ENCODE data around the gene GRM4. TPM values are rescaled to one million over a fixed set of nuclear protein-coding genes. Genes with fewer than 3 reads are reported as not detected.

GRM4 gene
- total RNA-seq, 1 experiment from 2014 or later, result 0.41 TPM

GRCh38 chr6:34065466-34066217 lies 80.2 kb downstream of the GRM4 start:
- CTCF ChIA-PET, result interaction anchor here (1.2 kb wide), 1 partner anchor 10 kb away, joined by 6 read pairs; no protein-coding TSS in a partner anchor
- Histone ChIP-seq H3K4me3 (ENCODE audit: low read depth, low read length, poor library complexity, severe bottlenecking) (no peak overlapping the region), H3K36me3 (ENCODE audit: insufficient read depth, low read length, poor library complexity, severe bottlenecking) (no peaks in the 10 kb centered on the region), H3K27me3 (replicated peaks; ENCODE audit: insufficient read depth, low read depth, low read length, poor library complexity) (peaks cover 8% of the 10 kb centered on the region), H3K9me3 (ENCODE audit: low read depth, low read length, poor library complexity, severe bottlenecking) (no peaks in the 10 kb centered on the region), H3K27ac (ENCODE audit: low read depth, low read length, poor library complexity, severe bottlenecking) (no peak overlapping the region), H3K4me1 (ENCODE audit: insufficient read depth, low read length, poor library complexity, severe bottlenecking) (no peaks in the 10 kb centered on the region)
- BruUV-seq (replicated peaks), result no TSS peak
- POLR2A ChIA-PET (ENCODE audit: low non-redundant PET), result no interaction called here
- intact Hi-C loops (cut with micrococcal nuclease; ENCODE audit: unreplicated experiment), result no loop called here
- TF ChIP-seq CTCF (conservative IDR thresholded peaks at IDR 0.05; ENCODE audit: low read depth, low read length) (no peak), EZH2 (IDR thresholded peaks at IDR 0.05; ENCODE audit: borderline replicate concordance, low read depth, low read length, poor library complexity, severe bottlenecking) (no peak)
- DNase-seq (ENCODE audit: low spot score), result peak; percentile 35

DNA sequence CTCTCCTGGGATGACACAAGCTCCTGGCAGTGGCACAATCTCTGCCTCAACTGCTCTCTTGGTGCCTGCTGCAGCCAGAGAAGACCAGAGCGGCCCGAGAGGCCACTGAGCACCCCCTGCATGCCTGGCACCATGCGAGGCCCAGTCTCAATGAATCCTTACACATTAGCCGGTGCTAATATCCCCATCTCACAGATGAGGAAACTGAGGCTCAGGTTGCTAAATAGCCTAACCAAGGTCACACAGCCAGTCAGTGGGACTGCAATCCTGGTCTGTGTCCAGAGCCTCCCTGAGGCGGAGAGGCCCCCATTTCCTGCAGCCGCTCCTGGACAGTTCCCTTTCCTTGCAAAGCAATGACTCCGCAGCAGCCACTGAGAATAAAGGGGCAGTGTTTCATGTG lies 81.2 kb downstream of the GRM4 start:
- no peaks in the 10 kb centered on the region for H3K4me1 ChIP-seq (ENCODE audit: insufficient read depth, low read length, poor library complexity, severe bottlenecking)
- intact Hi-C loops (cut with micrococcal nuclease; ENCODE audit: unreplicated experiment), result no loop called here
- H3K27ac ChIP-seq (ENCODE audit: low read depth, low read length, poor library complexity, severe bottlenecking), result no peak overlapping the region
- BruUV-seq (replicated peaks), result no TSS peak
- H3K9me3 ChIP-seq (ENCODE audit: low read depth, low read length, poor library complexity, severe bottlenecking), result no peaks in the 10 kb centered on the region
- ChIA-PET POLR2A (ENCODE audit: low non-redundant PET) (no interaction called here), CTCF (no interaction called here)
- peaks cover 8% of the 10 kb centered on the region for H3K27me3 ChIP-seq (replicated peaks; ENCODE audit: insufficient read depth, low read depth, low read length, poor library complexity)
- TF ChIP-seq EZH2 (IDR thresholded peaks at IDR 0.05; ENCODE audit: borderline replicate concordance, low read depth, low read length, poor library complexity, severe bottlenecking) (no peak), CTCF (conservative IDR thresholded peaks at IDR 0.05; ENCODE audit: low read depth, low read length) (no peak)
- no peaks in the 10 kb centered on the region for H3K36me3 ChIP-seq (ENCODE audit: insufficient read depth, low read length, poor library complexity, severe bottlenecking)
- no peak for DNase-seq (ENCODE audit: low spot score)
- no peak overlapping the region for H3K4me3 ChIP-seq (ENCODE audit: low read depth, low read length, poor library complexity, severe bottlenecking)

GRCh38 chr6:34063651-34064050 lies 82.2 kb downstream of the GRM4 start:
- CTCF ChIA-PET, result no interaction called here
- Histone ChIP-seq H3K4me3 (ENCODE audit: low read depth, low read length, poor library complexity, severe bottlenecking) (no peak overlapping the region), H3K36me3 (ENCODE audit: insufficient read depth, low read length, poor library complexity, severe bottlenecking) (no peaks in the 10 kb centered on the region), H3K4me1 (ENCODE audit: insufficient read depth, low read length, poor library complexity, severe bottlenecking) (no peaks in the 10 kb centered on the region), H3K9me3 (ENCODE audit: low read depth, low read length, poor library complexity, severe bottlenecking) (no peaks in the 10 kb centered on the region), H3K27me3 (replicated peaks; ENCODE audit: insufficient read depth, low read depth, low read length, poor library complexity) (peaks cover 8% of the 10 kb centered on the region), H3K27ac (ENCODE audit: low read depth, low read length, poor library complexity, severe bottlenecking) (no peak overlapping the region)
- BruUV-seq (replicated peaks), result no TSS peak
- TF ChIP-seq EZH2 (IDR thresholded peaks at IDR 0.05; ENCODE audit: borderline replicate concordance, low read depth, low read length, poor library complexity, severe bottlenecking), result no peak
- no peak for DNase-seq (ENCODE audit: low spot score)
- intact Hi-C loops (cut with micrococcal nuclease; ENCODE audit: unreplicated experiment), result no loop called here
- POLR2A ChIA-PET (ENCODE audit: low non-redundant PET), result no interaction called here

- POLR2A ChIA-PET (ENCODE audit: low non-redundant PET), result no interaction called here
Observed at GRCh38 chr6:34062815-34063214, 83.1 kb downstream of the GRM4 start.

More at GRCh38 chr6:34062815-34063214, 83.1 kb downstream of the GRM4 start:
- no peaks in the 10 kb centered on the region for H3K36me3 ChIP-seq (ENCODE audit: insufficient read depth, low read length, poor library complexity, severe bottlenecking)
- H3K4me3 ChIP-seq (ENCODE audit: low read depth, low read length, poor library complexity, severe bottlenecking), result no peak overlapping the region
- CTCF ChIA-PET, result no interaction called here
- no peaks in the 10 kb centered on the region for H3K4me1 ChIP-seq (ENCODE audit: insufficient read depth, low read length, poor library complexity, severe bottlenecking)
- H3K27me3 ChIP-seq (replicated peaks; ENCODE audit: insufficient read depth, low read depth, low read length, poor library complexity), result peaks cover 8% of the 10 kb centered on the region
- H3K27ac ChIP-seq (ENCODE audit: low read depth, low read length, poor library complexity, severe bottlenecking), result no peak overlapping the region
- no peak for DNase-seq (ENCODE audit: low spot score)
- TF ChIP-seq EZH2 (IDR thresholded peaks at IDR 0.05; ENCODE audit: borderline replicate concordance, low read depth, low read length, poor library complexity, severe bottlenecking) (no peak), CTCF (conservative IDR thresholded peaks at IDR 0.05; ENCODE audit: low read depth, low read length) (peak; percentile 44; the same call in 1 of the 2 replicates)
- no TSS peak for BruUV-seq (replicated peaks)
- H3K9me3 ChIP-seq (ENCODE audit: low read depth, low read length, poor library complexity, severe bottlenecking), result no peaks in the 10 kb centered on the region
- intact Hi-C loops (cut with micrococcal nuclease; ENCODE audit: unreplicated experiment), result no loop called here
